DMS114 treated with DMSO at 0.1 percent for 48 hours (cell line): ENCODE results near the gene PHRF1.
"Not testable (repeated sequence)": the region's sequence is repeated elsewhere in the genome, so short reads cannot be mapped to it uniquely, and the experiment has no call there.

Experiments used
- DNase-seq: peaks from one replicate; lab custom pipeline; 2025; ENCODE audit not compliant: unreplicated experiment; lab: John Stamatoyannopoulos, UW

Gene PHRF1

GRCh38 chr11:626475-627307, 50.4 kb downstream of the PHRF1 start, which contains the start of gene SCT:
Gene SCT (minus strand): TSS chr11:627181. CDS start chr11:627143, 38 bp downstream.
- no peak for DNase-seq

GRCh38 chr11:627308-627576, 51.0 kb downstream of the PHRF1 start:
- DNase-seq, result no peak

GRCh38 chr11:628056-628455, 51.8 kb downstream of the PHRF1 start:
- DNase-seq, result no peak

GRCh38 chr11:629237-629583, 52.9 kb downstream of the PHRF1 start:
- DNase-seq, result no peak

GRCh38 chr11:630871-631270, 54.6 kb downstream of the PHRF1 start:
- DNase-seq, result no peak

GRCh38 chr11:635945-636510, 59.8 kb downstream of the PHRF1 start:
- no peak for DNase-seq

GRCh38 chr11:636511-637332, 60.5 kb downstream of the PHRF1 start, which contains the start of gene DRD4:
Gene DRD4 (plus strand): TSS chr11:637269. CDS start chr11:637305, 36 bp downstream.
- no peak for DNase-seq

- DNase-seq, result no peak
Observed at GRCh38 chr11:637333-637592, 61.0 kb downstream of the PHRF1 start.

GRCh38 chr11:637593-638521, 61.6 kb downstream of the PHRF1 start:
- DNase-seq, result no peak

- DNase-seq, result no peak
Observed at GRCh38 chr11:638631-639331, 62.5 kb downstream of the PHRF1 start.

- no peak for DNase-seq
Observed at GRCh38 chr11:639332-639955, 63.2 kb downstream of the PHRF1 start.

- DNase-seq, result no peak
Observed at GRCh38 chr11:640021-640706, 63.9 kb downstream of the PHRF1 start.

- DNase-seq, result no peak
Observed at GRCh38 chr11:641806-642370, 65.6 kb downstream of the PHRF1 start.

GRCh38 chr11:643366-643765, 67.1 kb downstream of the PHRF1 start:
- DNase-seq, result no peak

- DNase-seq, result no peak
Observed at GRCh38 chr11:643849-644738, 67.8 kb downstream of the PHRF1 start.

GRCh38 chr11:645536-645935, 69.3 kb downstream of the PHRF1 start:
- DNase-seq, result no peak

- no peak for DNase-seq
Observed at GRCh38 chr11:646214-646613, 69.9 kb downstream of the PHRF1 start.

- DNase-seq, result not testable (repeated sequence)
Observed at GRCh38 chr11:647672-648158, 71.4 kb downstream of the PHRF1 start.
